ENCODE data around the gene RIPOR2. TPM values are rescaled to one million over a fixed set of nuclear protein-coding genes. Genes with fewer than 3 reads are reported as not detected.

The RIPOR2 gene
- total and polyA plus RNA-seq, 2 of the 13 experiments (the other 11 are each of a cell fraction or from before 2014, with no cell fraction given): 0.02 to 0.05 TPM

DNA sequence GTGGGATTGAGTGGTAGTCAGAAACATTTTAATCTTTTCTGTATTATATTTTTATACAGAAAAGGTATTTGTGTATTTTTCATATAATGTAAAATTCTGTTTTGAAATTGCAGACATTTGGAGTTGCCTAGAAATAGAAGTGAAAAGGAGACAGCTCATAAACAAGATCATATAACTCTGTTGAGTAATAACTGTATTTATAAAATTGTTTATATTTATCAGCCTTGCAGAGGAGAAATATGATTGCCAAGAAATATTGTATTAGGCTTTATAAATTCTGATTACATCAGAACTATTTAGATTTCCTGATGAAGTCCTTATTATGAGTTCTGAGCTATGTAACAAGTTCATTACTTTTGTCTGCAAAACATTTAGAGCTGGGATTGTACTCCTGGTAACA lies 55.3 kb downstream of the RIPOR2 start (continued):
- no peak for TF ChIP-seq ZNF512 (CRISPR knock-in tag; IDR thresholded peaks at IDR 0.05)
- no peak for TF ChIP-seq NFYC (CRISPR knock-in tag; IDR thresholded peaks at IDR 0.05)
- TF ChIP-seq ARID2 (CRISPR knock-in tag; IDR thresholded peaks at IDR 0.05; ENCODE audit: borderline replicate concordance): no peak
- no peak for TF ChIP-seq RBM39 (IDR thresholded peaks at IDR 0.05; ENCODE audit: low read depth, low read length, poor library complexity, severe bottlenecking)
- TF ChIP-seq ZNF543 (CRISPR knock-in tag; IDR thresholded peaks at IDR 0.05): no peak
- TF ChIP-seq MAZ (IDR thresholded peaks at IDR 0.05; ENCODE audit: borderline replicate concordance, low read depth, low read length): no peak
- TF ChIP-seq MAZ (CRISPR knock-in tag; IDR thresholded peaks at IDR 0.05; ENCODE audit: low read depth): no peak
- TF ChIP-seq, protein P1, sequence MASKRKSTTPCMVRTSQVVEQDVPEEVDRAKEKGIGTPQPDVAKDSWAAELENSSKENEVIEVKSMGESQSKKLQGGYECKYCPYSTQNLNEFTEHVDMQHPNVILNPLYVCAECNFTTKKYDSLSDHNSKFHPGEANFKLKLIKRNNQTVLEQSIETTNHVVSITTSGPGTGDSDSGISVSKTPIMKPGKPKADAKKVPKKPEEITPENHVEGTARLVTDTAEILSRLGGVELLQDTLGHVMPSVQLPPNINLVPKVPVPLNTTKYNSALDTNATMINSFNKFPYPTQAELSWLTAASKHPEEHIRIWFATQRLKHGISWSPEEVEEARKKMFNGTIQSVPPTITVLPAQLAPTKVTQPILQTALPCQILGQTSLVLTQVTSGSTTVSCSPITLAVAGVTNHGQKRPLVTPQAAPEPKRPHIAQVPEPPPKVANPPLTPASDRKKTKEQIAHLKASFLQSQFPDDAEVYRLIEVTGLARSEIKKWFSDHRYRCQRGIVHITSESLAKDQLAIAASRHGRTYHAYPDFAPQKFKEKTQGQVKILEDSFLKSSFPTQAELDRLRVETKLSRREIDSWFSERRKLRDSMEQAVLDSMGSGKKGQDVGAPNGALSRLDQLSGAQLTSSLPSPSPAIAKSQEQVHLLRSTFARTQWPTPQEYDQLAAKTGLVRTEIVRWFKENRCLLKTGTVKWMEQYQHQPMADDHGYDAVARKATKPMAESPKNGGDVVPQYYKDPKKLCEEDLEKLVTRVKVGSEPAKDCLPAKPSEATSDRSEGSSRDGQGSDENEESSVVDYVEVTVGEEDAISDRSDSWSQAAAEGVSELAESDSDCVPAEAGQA (IDR thresholded peaks at IDR 0.05; ENCODE audit: low read depth): no peak
- TF ChIP-seq, protein P1 (CRISPR knock-in tag; IDR thresholded peaks at IDR 0.05; ENCODE audit: borderline replicate concordance): no peak
- TF ChIP-seq ZNF510 (CRISPR knock-in tag; IDR thresholded peaks at IDR 0.05; ENCODE audit: low read depth): no peak
- TF ChIP-seq SETDB1 (CRISPR knock-in tag; IDR thresholded peaks at IDR 0.05; ENCODE audit: borderline replicate concordance): no peak
- TF ChIP-seq TBP (CRISPR knock-in tag; IDR thresholded peaks at IDR 0.05): no peak
- TF ChIP-seq HIVEP1 (CRISPR knock-in tag; IDR thresholded peaks at IDR 0.05): no peak
